Brain microvascular endothelial cell (primary cell): ENCODE results near the gene IL17RE.
"Not testable (repeated sequence)": the region's sequence is repeated elsewhere in the genome, so short reads cannot be mapped to it uniquely, and the experiment has no call there.

Experiments used
- DNase-seq: peaks from one replicate; pipeline ENCODE4 v3.0.0-alpha.2; 2020
- H3K27ac ChIP-seq: fragments of 250-450 bp; sonication (Bioruptor Pico); 2 replicates; pipeline ENCODE4 v1.5.1; 2020; ENCODE audit warnings: mild to moderate bottlenecking, moderate library complexity
- H3K27me3 ChIP-seq: fragments of 250-450 bp; sonication (Bioruptor Pico); replicated peaks from 2 replicates; pipeline ENCODE4 v1.5.1; 2020; ENCODE audit warnings: mild to moderate bottlenecking
- H3K36me3 ChIP-seq: fragments of 250-450 bp; sonication (Bioruptor Pico); replicated peaks from 2 replicates; pipeline ENCODE4 v1.5.1; 2020; ENCODE audit warnings: mild to moderate bottlenecking
- H3K4me3 ChIP-seq: 2 replicates; pipeline ENCODE4 v1.5.1; 2011; ENCODE audit warnings: low read depth, mild to moderate bottlenecking, control low read depth, low read length, moderate library complexity
- CTCF ChIP-seq: IDR thresholded peaks from 2 replicates; pipeline ENCODE4 v1.5.1; 2011; ENCODE audit warnings: low read depth, mild to moderate bottlenecking, moderate library complexity, low read length, control low read depth, inconsistent platforms; ENCODE audit errors: missing control alignments
- in situ Hi-C: cut with HindIII; loops from 2 replicates; pipeline ENCODE4 v1.10.0; 2017; ENCODE audit warnings: low sequenced_read_pairs, low pct_ligation_motif_present

The IL17RE gene

DNA sequence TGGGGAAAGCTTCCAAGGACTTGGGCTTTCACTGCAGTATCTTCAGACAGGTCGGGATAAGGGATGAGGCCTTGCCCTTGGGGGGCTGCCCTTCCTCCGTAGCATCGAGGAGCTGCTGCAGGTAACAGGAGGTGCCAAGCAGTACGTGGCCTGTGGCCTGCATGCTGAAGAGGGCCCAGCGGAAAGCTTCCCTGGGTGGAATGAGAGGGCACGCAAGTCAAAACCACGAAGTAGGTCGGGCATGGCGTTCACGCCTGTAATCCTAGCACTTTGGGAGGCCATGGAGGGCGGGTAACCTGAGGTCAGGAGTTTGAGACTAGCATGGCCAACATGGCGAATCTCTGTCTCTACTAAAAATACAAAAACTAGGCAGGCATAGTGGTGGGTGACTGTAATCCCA, 35.5 kb upstream of the IL17RE start:
- H3K27me3 ChIP-seq: no peaks in the 10 kb centered on the region
- no peak for DNase-seq
- H3K27ac ChIP-seq: no peak overlapping the region
- in situ Hi-C loops: no loop called here
- H3K4me3 ChIP-seq: no peak overlapping the region
- no peak for TF ChIP-seq CTCF
- no peaks in the 10 kb centered on the region for H3K36me3 ChIP-seq

DNA sequence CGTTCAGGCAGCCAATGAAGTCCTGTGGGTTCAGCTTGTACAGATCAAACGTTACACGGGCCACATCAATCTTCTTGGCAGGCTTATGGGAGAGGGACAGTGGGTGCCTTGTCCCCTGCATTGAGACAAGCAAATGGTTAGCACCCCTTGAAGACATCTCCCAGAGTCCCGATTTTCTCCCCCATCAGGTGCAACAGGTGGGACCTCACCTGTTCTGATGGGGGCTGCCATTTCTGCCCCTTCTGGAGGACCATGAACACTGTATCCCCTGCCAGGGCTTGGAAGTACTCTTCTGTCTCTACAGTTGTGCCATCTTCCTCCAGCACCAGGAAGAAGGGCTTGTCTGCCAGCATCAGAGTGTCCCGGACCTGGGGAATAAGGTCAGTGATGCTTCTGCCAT, 32.7 kb upstream of the IL17RE start:
- Histone ChIP-seq H3K27ac (no peak overlapping the region), H3K4me3 (no peak overlapping the region), H3K36me3 (no peaks in the 10 kb centered on the region), H3K27me3 (no peaks in the 10 kb centered on the region)
- no peak for TF ChIP-seq CTCF
- in situ Hi-C loops: no loop called here
- no peak for DNase-seq

DNA sequence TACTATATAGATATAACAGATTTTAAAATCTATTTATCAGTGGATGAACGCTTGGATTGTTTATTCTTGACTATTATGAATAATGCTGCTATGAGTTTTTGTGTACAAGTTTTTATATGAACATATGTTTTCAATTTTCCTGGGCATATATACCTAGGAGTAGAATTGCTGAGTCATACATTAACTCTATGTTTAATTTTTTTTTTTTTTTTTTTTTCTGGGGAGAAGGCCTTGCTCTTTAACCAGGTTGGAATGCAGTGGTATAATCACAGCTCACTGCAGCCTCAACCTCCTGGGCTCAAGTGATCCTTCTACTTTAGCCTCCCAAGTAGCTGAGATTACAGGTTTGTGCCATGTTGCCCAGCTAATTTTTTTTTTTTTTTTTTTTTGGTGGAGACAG, 31.7 kb upstream of the IL17RE start:
- in situ Hi-C loops: no loop called here
- Histone ChIP-seq H3K27ac (no peak overlapping the region), H3K4me3 (no peak overlapping the region), H3K36me3 (no peaks in the 10 kb centered on the region), H3K27me3 (no peaks in the 10 kb centered on the region)
- no peak for TF ChIP-seq CTCF
- DNase-seq: peak; percentile 28

DNA sequence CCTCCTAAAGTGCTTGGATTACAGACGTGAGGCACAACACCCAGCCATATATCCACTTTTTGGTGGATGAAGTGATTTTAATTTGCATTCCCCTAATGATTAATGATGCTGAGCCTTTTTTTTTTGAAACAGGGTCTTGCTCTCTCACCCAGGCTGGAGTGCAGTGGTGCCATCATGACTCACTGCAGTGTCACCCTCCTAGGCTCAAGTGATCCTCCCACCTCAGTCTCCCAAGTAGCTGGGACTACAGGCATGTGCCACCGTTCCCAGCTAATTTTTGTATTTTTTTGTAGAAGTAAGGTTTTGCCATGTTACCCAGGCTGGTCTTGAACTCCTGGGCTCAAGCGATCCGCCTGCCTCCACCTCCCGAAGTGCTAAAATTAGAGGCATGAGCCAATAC, 30.6 kb upstream of the IL17RE start:
- H3K27me3 ChIP-seq, DNase-seq, in situ Hi-C loops, H3K4me3 ChIP-seq, H3K27ac ChIP-seq, H3K36me3 ChIP-seq: not testable (repeated sequence)

DNA sequence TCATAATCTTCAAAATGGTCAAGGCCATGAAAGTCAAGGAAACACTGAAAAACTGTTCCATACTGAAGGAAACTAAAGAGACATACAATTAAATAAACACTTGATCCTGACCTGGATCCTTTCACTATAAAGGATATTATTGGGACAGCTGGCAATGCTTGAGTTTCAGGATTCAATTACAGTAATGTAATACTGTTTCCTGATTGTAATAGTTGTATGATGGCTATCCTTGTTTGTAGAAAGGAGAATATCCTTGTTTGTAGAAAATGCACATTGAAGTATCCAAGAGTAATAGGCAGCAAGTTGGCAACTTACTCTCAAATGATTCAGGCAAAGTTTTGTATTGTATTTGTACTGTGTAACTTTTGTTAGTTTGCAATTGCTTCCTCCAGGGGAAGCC, 27.2 kb upstream of the IL17RE start:
- DNase-seq: no peak
- no peaks in the 10 kb centered on the region for H3K36me3 ChIP-seq
- H3K27me3 ChIP-seq: no peaks in the 10 kb centered on the region
- H3K4me3 ChIP-seq: no peak overlapping the region
- no peak for TF ChIP-seq CTCF
- no peak overlapping the region for H3K27ac ChIP-seq
- in situ Hi-C loops: no loop called here

DNA sequence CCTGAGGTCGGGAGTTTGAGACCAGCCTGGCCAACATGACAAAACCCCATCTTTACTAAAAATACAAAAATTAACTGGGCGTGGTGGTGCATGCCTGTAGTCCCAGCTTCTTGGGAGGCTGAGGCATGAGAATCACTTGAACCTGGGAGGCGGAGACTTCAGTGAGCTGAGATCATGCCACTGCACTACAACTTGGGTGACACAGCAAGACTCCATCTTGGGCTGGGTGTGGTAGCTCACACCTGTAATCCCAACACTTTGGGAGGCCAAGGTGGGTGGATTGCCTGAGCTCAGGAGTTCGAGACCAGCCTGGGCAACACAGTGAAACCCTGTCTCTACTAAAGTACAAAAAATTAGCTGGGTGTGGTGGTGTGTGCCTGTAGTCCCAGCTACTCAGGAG, 26.4 kb upstream of the IL17RE start:
- in situ Hi-C loops, H3K27me3 ChIP-seq, H3K27ac ChIP-seq, H3K4me3 ChIP-seq, H3K36me3 ChIP-seq, DNase-seq: not testable (repeated sequence)

DNA sequence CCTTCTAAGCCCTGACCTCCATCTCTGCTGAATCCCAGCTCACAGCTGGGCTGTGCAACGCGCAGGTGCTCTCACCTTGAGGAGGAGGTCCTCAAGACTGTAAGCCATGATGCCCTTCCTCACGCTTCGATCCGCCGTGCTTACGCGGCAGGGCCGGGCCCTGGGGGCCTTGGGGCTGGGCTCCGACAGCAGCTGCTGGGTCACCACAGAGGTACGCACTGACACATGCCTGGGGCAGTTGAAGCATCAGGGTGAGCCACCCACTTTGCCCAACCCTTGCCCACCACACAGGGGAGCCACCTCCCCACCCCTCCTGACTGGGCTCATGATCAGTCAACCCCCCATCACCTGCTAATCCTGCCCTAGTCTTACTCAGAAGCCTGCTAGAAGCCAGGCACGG, 25.7 kb upstream of the IL17RE start:
- in situ Hi-C loops: no loop called here
- no peak overlapping the region for H3K4me3 ChIP-seq
- H3K27ac ChIP-seq: no peak overlapping the region
- H3K27me3 ChIP-seq: no peaks in the 10 kb centered on the region
- no peak for DNase-seq
- TF ChIP-seq CTCF: no peak
- no peaks in the 10 kb centered on the region for H3K36me3 ChIP-seq
